H1 (cell line): ENCODE measurements around the gene PPARD. TPM values are rescaled to one million over a fixed set of nuclear protein-coding genes. Genes with fewer than 3 reads are reported as not detected.

Experiments
- CTCF ChIA-PET: fragments of 300-600 bp; sonication (Branson Sonifier 250); formaldehyde crosslinking; loops from one replicate; lab custom pipeline; 2021; ENCODE audit not compliant: partially characterized antibody; lab: Charles Lee
- POLR2A ChIA-PET: fragments of 300-600 bp; sonication (Branson Sonifier 250); formaldehyde crosslinking; loops from one replicate; lab custom pipeline; 2021; ENCODE audit warnings: inconsistent platforms; ENCODE audit not compliant: partially characterized antibody; lab: Charles Lee
- DNase-seq, 2 experiments: peaks; one replicate each; pipeline versions ENCODE4 v3.0.0 to v3.0.0-alpha.2; 2010 to 2022; ENCODE audit warnings: low spot score in 2 of 2, low read depth in 1 of 2, mixed read lengths in 1 of 2
- FAIRE-seq: peaks from 2 replicates; lab custom pipeline; 2011; peaks lifted over from hg19 to GRCh38; lab: Jason Lieb, UNC
- H2AFZ ChIP-seq: 2 replicates; pipeline ENCODE4 v1.8.1; 2012; ENCODE audit warnings: low read length, inconsistent platforms
- H2AK5ac ChIP-seq: 2 replicates; pipeline ENCODE4 v1.6.1; 2013; ENCODE audit warnings: low read depth, low read length
- H2BK120ac ChIP-seq: replicated peaks from 2 replicates; pipeline ENCODE3; 2013; ENCODE audit warnings: low read depth, low read length, inconsistent platforms
- H2BK12ac ChIP-seq: 2 replicates; pipeline ENCODE4 v1.6.1; 2013; ENCODE audit warnings: low read depth, low read length
- H2BK15ac ChIP-seq: 2 replicates; pipeline ENCODE4 v1.6.1; 2013; ENCODE audit warnings: low read length
- H2BK20ac ChIP-seq: 2 replicates; pipeline ENCODE4 v1.6.1; 2013; ENCODE audit warnings: low read length
- H2BK5ac ChIP-seq: 2 replicates; pipeline ENCODE4 v1.6.1; 2013; ENCODE audit warnings: low read depth, low read length
- H3K14ac ChIP-seq: 2 replicates; pipeline ENCODE4 v1.6.1; 2013; ENCODE audit warnings: inconsistent platforms; ENCODE audit not compliant: insufficient read length
- H3K18ac ChIP-seq: 2 replicates; pipeline ENCODE4 v1.6.1; 2013; ENCODE audit warnings: low read length; ENCODE audit errors: extremely low read depth
- H3K23ac ChIP-seq: 2 replicates; pipeline ENCODE4 v1.6.1; 2013; ENCODE audit warnings: inconsistent platforms; ENCODE audit not compliant: insufficient read length
- H3K23me2 ChIP-seq: 2 replicates; pipeline ENCODE4 v1.6.1; 2013; ENCODE audit warnings: low read depth, low read length
- H3K27ac ChIP-seq: 2 replicates; pipeline ENCODE4 v1.6.1; 2011; ENCODE audit warnings: low read depth, low read length, inconsistent platforms
- H3K27me3 ChIP-seq, 4 experiments: replicated peaks in 1 of 4; 1 replicate in 1 of 4; 2 replicates in 3 of 4; pipeline versions ENCODE4 v1.6.1 to v1.8.1; 2011 to 2013; ENCODE audit warnings: low read length in 3 of 4, mild to moderate bottlenecking in 3 of 4, inconsistent platforms in 2 of 4, mixed read lengths in 2 of 4, moderate library complexity in 1 of 4; ENCODE audit not compliant: control insufficient read depth in 3 of 4, insufficient read depth in 3 of 4; ENCODE audit errors: extremely low read depth in 1 of 4
- H3K36me3 ChIP-seq, 4 experiments: 2 replicates each; pipeline versions ENCODE4 v1.6.1 to v1.8.1; 2011 to 2013; ENCODE audit warnings: mild to moderate bottlenecking in 4 of 4, low read length in 3 of 4, moderate library complexity in 2 of 4, control low read depth in 1 of 4, inconsistent platforms in 1 of 4; ENCODE audit not compliant: insufficient read depth in 4 of 4, control insufficient read depth in 2 of 4
- H3K4ac ChIP-seq: replicated peaks from 2 replicates; pipeline ENCODE3; 2013; ENCODE audit warnings: low read length, low read depth, mixed read lengths, inconsistent platforms; ENCODE audit not compliant: insufficient read length
- H3K4me1 ChIP-seq, 4 experiments: replicated peaks in 1 of 4; 1 replicate in 1 of 4; 2 replicates in 3 of 4; pipeline versions ENCODE4 v1.6.1 to v1.8.1; 2011 to 2013; ENCODE audit warnings: low read length in 3 of 4, inconsistent platforms in 2 of 4, mixed read lengths in 1 of 4; ENCODE audit not compliant: insufficient read depth in 4 of 4, control insufficient read depth in 3 of 4
- H3K4me2 ChIP-seq, 2 experiments: 2 replicates each; pipeline versions ENCODE4 v1.6.1 to v1.8.1; 2011 to 2013; ENCODE audit warnings: low read depth in 2 of 2, low read length in 2 of 2, control low read depth in 1 of 2, inconsistent platforms in 1 of 2, mild to moderate bottlenecking in 1 of 2; ENCODE audit not compliant: insufficient read depth in 1 of 2
- H3K4me3 ChIP-seq, 4 experiments: fragments of 200-600, 300-600 bp in 1 of 4; sonication (generic), shearing (Covaris generic), sonication (Bioruptor Twin) in 1 of 4; 2 replicates each; pipeline versions ENCODE4 v1.5.1 to v1.8.1; 2011 to 2016; ENCODE audit warnings: low read length in 4 of 4, low read depth in 3 of 4, control low read depth in 2 of 4, inconsistent platforms in 2 of 4, mild to moderate bottlenecking in 2 of 4, mixed read lengths in 1 of 4, moderate library complexity in 1 of 4; ENCODE audit not compliant: insufficient read depth in 2 of 4; ENCODE audit errors: extremely low read depth in 1 of 4
- H3K56ac ChIP-seq: replicated peaks from 2 replicates; pipeline ENCODE3; 2013; ENCODE audit warnings: low read depth, mild to moderate bottlenecking, mixed read lengths, low read length, inconsistent platforms; ENCODE audit not compliant: insufficient read length
- H3K79me1 ChIP-seq: 2 replicates; pipeline ENCODE4 v1.6.1; 2013; ENCODE audit warnings: low read depth, low read length, control low read depth
- H3K79me2 ChIP-seq, 2 experiments: 2 replicates each; pipeline versions ENCODE4 v1.6.1 to v1.8.1; 2012 to 2013; ENCODE audit warnings: low read length in 2 of 2, mild to moderate bottlenecking in 2 of 2, inconsistent platforms in 1 of 2; ENCODE audit not compliant: insufficient read depth in 2 of 2, control insufficient read depth in 1 of 2
- H3K9ac ChIP-seq, 4 experiments: replicated peaks in 1 of 4; 1 replicate in 1 of 4; 2 replicates in 3 of 4; pipeline versions ENCODE4 v1.6.1 to v1.8.1; 2011 to 2013; ENCODE audit warnings: low read depth in 3 of 4, low read length in 3 of 4, control low read depth in 2 of 4, mild to moderate bottlenecking in 2 of 4, moderate library complexity in 2 of 4, inconsistent platforms in 1 of 4; ENCODE audit errors: extremely low read depth in 1 of 4
- H3K9me3 ChIP-seq, 2 experiments: 2 replicates each; pipeline versions ENCODE4 v1.6.1 to v1.8.1; 2012 to 2013; ENCODE audit warnings: mild to moderate bottlenecking in 2 of 2, moderate library complexity in 2 of 2, control low read depth in 1 of 2, inconsistent platforms in 1 of 2, low read depth in 1 of 2, low read length in 1 of 2, mixed read lengths in 1 of 2; ENCODE audit not compliant: insufficient read depth in 2 of 2
- H4K20me1 ChIP-seq, 2 experiments: replicated peaks in 1 of 2; 2 replicates each; pipeline versions ENCODE3 to v1.8.1; 2011 to 2013; ENCODE audit warnings: inconsistent platforms in 2 of 2, low read length in 2 of 2, mild to moderate bottlenecking in 1 of 2; ENCODE audit not compliant: insufficient read depth in 2 of 2, control insufficient read depth in 1 of 2
- H4K5ac ChIP-seq: 2 replicates; pipeline ENCODE4 v1.6.1; 2013; ENCODE audit warnings: low read length, low read depth, mixed read lengths, inconsistent platforms; ENCODE audit not compliant: insufficient read length
- H4K8ac ChIP-seq: 2 replicates; pipeline ENCODE4 v1.8.0; 2013; ENCODE audit warnings: mild to moderate bottlenecking, moderate library complexity, low read length, inconsistent platforms; ENCODE audit not compliant: insufficient read depth; ENCODE audit errors: extremely low read depth
- H4K91ac ChIP-seq: replicated peaks from 2 replicates; pipeline ENCODE3; 2013; ENCODE audit warnings: low read length, mixed read lengths, inconsistent platforms; ENCODE audit not compliant: insufficient read length
- ASH2L ChIP-seq: fragments of 200-600, 300-600 bp; sonication (generic); IDR thresholded peaks from one replicate; pipeline ENCODE4 v1.7.1; 2017; ENCODE audit warnings: low read length
- BACH1 ChIP-seq: IDR thresholded peaks from 2 replicates; pipeline ENCODE4 v1.6.1; 2012; ENCODE audit warnings: low read length, improper control_type of control experiment
- CBX5 ChIP-seq: fragments of 300-800, 300-1000 bp; sonication (generic); IDR thresholded peaks from 2 replicates; pipeline ENCODE4 v1.7.1; 2016; ENCODE audit warnings: antibody characterized with exemption, low read length, low read depth
- CTCF ChIP-seq, 3 experiments: IDR thresholded peaks; 1 replicate in 2 of 3; 2 replicates in 1 of 3; pipeline versions ENCODE4 v1.5.1 to v1.6.1; 2011; ENCODE audit warnings: low read length in 3 of 3, mild to moderate bottlenecking in 3 of 3, inconsistent platforms in 2 of 3, low read depth in 1 of 3, moderate library complexity in 1 of 3; ENCODE audit not compliant: insufficient read depth in 1 of 3; ENCODE audit errors: control extremely low read depth in 1 of 3
- EZH2 ChIP-seq: fragments of 200-600 bp; sonication (generic); IDR thresholded peaks from 2 replicates; pipeline ENCODE4 v1.7.1; 2012; ENCODE audit warnings: low read depth, mild to moderate bottlenecking, moderate library complexity, low read length, inconsistent platforms; ENCODE audit not compliant: severe bottlenecking
- JUN ChIP-seq: IDR thresholded peaks from 2 replicates; pipeline ENCODE4 v1.6.1; 2011; ENCODE audit warnings: low read depth, mild to moderate bottlenecking, improper control_type of control experiment, low read length
- KDM1A ChIP-seq: fragments of 200-600, 300-600 bp; sonication (generic); IDR thresholded peaks from 2 replicates; pipeline ENCODE4 v1.7.1; 2016; ENCODE audit warnings: mild to moderate bottlenecking, low read length, borderline replicate concordance
- KDM4A ChIP-seq: IDR thresholded peaks from one replicate; pipeline ENCODE4 v1.7.1; 2012; ENCODE audit warnings: low read depth, mild to moderate bottlenecking, moderate library complexity, low read length, inconsistent platforms; ENCODE audit not compliant: severe bottlenecking
- POLR2A ChIP-seq, 2 experiments: IDR thresholded peaks; 1 replicate in 1 of 2; 2 replicates in 1 of 2; pipeline ENCODE4 v1.6.1; 2011; ENCODE audit warnings: low read depth in 2 of 2, low read length in 2 of 2, mild to moderate bottlenecking in 2 of 2; ENCODE audit errors: control extremely low read depth in 1 of 2
- RAD21 ChIP-seq, 2 experiments: IDR thresholded peaks in 1 of 2; conservative IDR thresholded peaks in 1 of 2; 2 replicates each; pipeline ENCODE4 v1.6.1; 2011; ENCODE audit warnings: low read depth in 2 of 2, low read length in 2 of 2, improper control_type of control experiment in 1 of 2, inconsistent platforms in 1 of 2, mild to moderate bottlenecking in 1 of 2, moderate library complexity in 1 of 2
- WGBS, 2 experiments: shearing (Covaris generic) in 1 of 2; methylation state at CpG; one replicate each; pipeline versions ENCODE4 v1.1.6 to v1.1.7; 2013 to 2015; ENCODE audit warnings: low lambda C conversion rate in 2 of 2, mixed read lengths in 2 of 2, inconsistent platforms in 1 of 2, low coverage in 1 of 2, missing lambda C conversion rate in 1 of 2; ENCODE audit not compliant: insufficient replicate concordance in 2 of 2, insufficient coverage in 1 of 2, insufficient read length in 1 of 2; ENCODE audit errors: extremely low coverage in 1 of 2, missing lambda C conversion rate in 1 of 2; 5-methylcytosine and 5-hydroxymethylcytosine counted together
- polyA plus RNA-seq, 7 experiments: library from polyadenylated mRNA; depleted of rRNA in 3 of 7; stranded (reverse) in 5 of 7; unstranded in 2 of 7; fragments of >200 nt in 5 of 7; fragments of 200-250 nt in 2 of 7; gene quantifications; 1 replicate in 5 of 7; 2 replicates in 1 of 7; 4 replicates in 1 of 7; pipeline versions ENCODE4 v1.2.1 to v1.2.3, GENCODE V29; 2011 to 2013; ENCODE audit warnings: missing spikeins in 2 of 7, mixed read lengths in 2 of 7
- total RNA-seq: library from RNA; stranded (reverse); fragmentation: NEBNext Ultra II Directional; extraction: Animal tissue kit (Norgen Biotek cat#: 25700); gene quantifications from 2 replicates; pipeline ENCODE4 v1.2.1, GENCODE V29; 2021

The PPARD gene
- total and polyA plus RNA-seq, 2 of the 8 experiments (the other 6 are each of a cell fraction or from before 2014, with no cell fraction given) = 14.6 to 14.9 TPM

DNA sequence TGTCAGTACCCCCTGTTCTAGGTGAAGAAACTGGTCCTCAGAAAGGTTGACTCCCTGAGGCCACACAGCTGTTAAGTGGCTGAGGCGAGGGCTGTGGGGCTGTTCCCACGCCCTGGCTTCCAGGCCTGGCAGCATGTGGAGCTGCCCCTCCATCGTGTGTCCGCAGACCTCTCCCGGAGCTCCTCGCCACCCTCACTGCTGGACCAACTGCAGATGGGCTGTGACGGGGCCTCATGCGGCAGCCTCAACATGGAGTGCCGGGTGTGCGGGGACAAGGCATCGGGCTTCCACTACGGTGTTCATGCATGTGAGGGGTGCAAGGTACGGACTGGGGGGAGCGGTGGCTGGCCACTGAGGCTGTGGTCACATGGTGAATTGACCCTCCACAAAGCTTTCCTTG lies 77.6 kb downstream of the PPARD start:
- Histone ChIP-seq H3K9me3 (no peaks in the 10 kb centered on the region), H2BK12ac (0 out of 2 replicates have a peak overlapping the region, but pooled peaks have one; percentile 39), H3K14ac (no peak overlapping the region), H3K56ac (no peak overlapping the region), H3K23me2 (no peaks in the 10 kb centered on the region), H3K23ac (no peak overlapping the region), H2BK5ac (peak overlapping the region; percentile 75; the same call in 1 of the 2 replicates), H4K8ac (peak overlapping the region; percentile 65; the same call in 1 of the 2 replicates), H3K18ac (no peak overlapping the region), H3K36me3 (peaks cover 0 to 4% (median 0%) of the 10 kb centered on the region in 4 experiments; a peak in 1 of 8 replicates), H2BK20ac (no peak overlapping the region), H2AK5ac (0 out of 2 replicates have a peak overlapping the region, but pooled peaks have one; percentile 8), H3K9ac (no peak overlapping the region), H2BK120ac (no peak overlapping the region), H3K4me3 (no peak overlapping the region), H3K4me2 (no peak overlapping the region), H4K91ac (no peak overlapping the region), H3K79me2 (no peaks in the 10 kb centered on the region), H2AFZ (no peak overlapping the region), H3K4me1 (peaks cover 0 to 9% (median under 1%) of the 10 kb centered on the region in 4 experiments; a peak in 4 of 7 replicates), H4K20me1 (peaks cover 0 to 2% of the 10 kb centered on the region in 2 experiments), H2BK15ac (peak overlapping the region; percentile 46; the same call in 1 of the 2 replicates), H3K27ac (no peak overlapping the region), H3K79me1 (no peaks in the 10 kb centered on the region), H4K5ac (no peak overlapping the region), H3K4ac (no peak overlapping the region), H3K27me3 (no peaks in the 10 kb centered on the region)
- FAIRE-seq (no peak), DNase-seq (no peak)
- WGBS, 2 experiments = 94% methylated on average over 14 of the region's 14 CpGs; no CpG with 5 or more reads in 1 of the 2 experiments
- POLR2A ChIA-PET = interaction anchor here (0.6 to 0.8 kb wide), 2 partner anchors 25 to 77 kb away, joined by 3 read pairs; partner anchors contain the start of gene PPARD
- CTCF ChIA-PET = interaction anchor here (0.6 to 12.0 kb wide), 21 partner anchors 9 to 378 kb away, joined by 3 to 138 read pairs (median 3); partner anchors contain the start of genes DEF6, FANCE and PPARD
- TF ChIP-seq BACH1 (no peak), POLR2A (IDR thresholded peaks at IDR 0.05; ENCODE audit: control extremely low read depth in 1 of 2, low read depth in 2 of 2, low read length in 2 of 2) (no peak), CBX5 (no peak), KDM4A (no peak), KDM1A (no peak), RAD21 (IDR thresholded peaks at IDR 0.05 in 1 of 2, conservative IDR thresholded peaks at IDR 0.05 in 1 of 2; ENCODE audit: low read depth in 2 of 2, low read length in 2 of 2) (no peak), CTCF (IDR thresholded peaks at IDR 0.05; ENCODE audit: control extremely low read depth in 1 of 3, insufficient read depth in 1 of 3, low read depth in 1 of 3, low read length in 3 of 3) (no peak), JUN (no peak), ASH2L (no peak), EZH2 (no peak)
